Naive thymus-derived CD8-positive, alpha-beta T cell (primary cell): ENCODE measurements around the gene THAP8. TPM values are rescaled to one million over a fixed set of nuclear protein-coding genes. Genes with fewer than 3 reads are reported as not detected.

Source experiments
- ATAC-seq, 2 donors: fragments of 150-1000 bp; cut with Tn5 transposase in 1 of 2; sonication (Bioruptor Pico), chemical (Tn5 transposase) in 1 of 2; 1 replicate in 1 of 2; 2 replicates in 1 of 2; pipeline ENCODE4 v1.10.0; 2021; ENCODE audit warnings: mild to moderate bottlenecking in 2 of 2, moderate library complexity in 2 of 2
- POLR2A ChIA-PET: fragments of 350-600 bp; sonication (Branson Sonifier 250); formaldehyde crosslinking; loops from one replicate; lab custom pipeline; 2021; ENCODE audit warnings: antibody characterized with exemption; lab: Charles Lee
- DNase-seq, 10 donors: peaks; one replicate each; pipeline versions ENCODE4 v3.0.0 to v3.0.0-alpha.2; 2020 to 2022
- H3K27ac Mint-ChIP-seq, 10 donors: one replicate each; pipeline ENCODE4 v1.8.0; 2020 to 2022; ENCODE audit warnings: mild to moderate bottlenecking in 10 of 10, mixed read lengths in 10 of 10, moderate library complexity in 4 of 10, inconsistent platforms in 1 of 10
- H3K27me3 Mint-ChIP-seq, 5 donors: one replicate each; pipeline ENCODE4 v1.8.0; 2021 to 2022; ENCODE audit warnings: mixed read lengths in 5 of 5
- H3K36me3 Mint-ChIP-seq, 3 donors: one replicate each; pipeline ENCODE4 v1.8.0; 2020 to 2022; ENCODE audit warnings: mixed read lengths in 3 of 3, mild to moderate bottlenecking in 2 of 3, inconsistent platforms in 1 of 3
- H3K4me1 Mint-ChIP-seq, 4 donors: one replicate each; pipeline ENCODE4 v1.8.0; 2021 to 2022; ENCODE audit warnings: mixed read lengths in 4 of 4
- H3K4me3 Mint-ChIP-seq, 10 donors: one replicate each; pipeline ENCODE4 v1.8.0; 2020 to 2022; ENCODE audit warnings: mild to moderate bottlenecking in 10 of 10, mixed read lengths in 10 of 10, moderate library complexity in 6 of 10, inconsistent platforms in 1 of 10
- H3K9me3 Mint-ChIP-seq, 9 donors: one replicate each; pipeline ENCODE4 v1.8.0; 2020 to 2022; ENCODE audit warnings: mixed read lengths in 9 of 9, mild to moderate bottlenecking in 3 of 9, inconsistent platforms in 1 of 9, moderate library complexity in 1 of 9
- polyA plus RNA-seq, 3 donors: library from polyadenylated mRNA; unstranded; fragments of 300-500 nt; fragmentation: Illumina TruSeq; gene quantifications; one replicate each; pipeline ENCODE4 v1.2.3, GENCODE V29; 2021
- total RNA-seq, 8 experiments: library from RNA in 2 of 8; stranded (reverse) in 2 of 8; gene quantifications; one replicate each; pipeline ENCODE4 v1.2.3 and lab custom pipeline; 2021 to 2026

The THAP8 gene
- total RNA-seq (1 to 10 TPM; 3.6 to 4.6 TPM), polyA plus RNA-seq (1 to 10 TPM; 2.4 to 7.2 (median 5.3) TPM), total RNA-seq (lab: John Stamatoyannopoulos, UW) (0 to 6.1 (median 1.9) reads per million in 6 experiments)

GRCh38 chr19:36054119-36054732 is at the start of gene THAP8:
Gene THAP8 (minus strand): TSS chr19:36054285. CDS start chr19:36054217, 68 bp downstream.
- peak within 1 kb of the TSS; percentile 95 to 100 (median 98) for H3K4me3 Mint-ChIP-seq
- DNase-seq (peak; percentile 97 to 100 (median 100)), ATAC-seq (peak; percentile 83 to 85)
- H3K27ac Mint-ChIP-seq: peak within 1 kb of the TSS; percentile 92 to 99 (median 98)
- H3K36me3 Mint-ChIP-seq: no peaks in the 10 kb centered on the region
- peaks cover 13 to 33% (median 28%) of the 10 kb centered on the region in 4 donors for H3K4me1 Mint-ChIP-seq
- POLR2A ChIA-PET: interaction anchor here (0.5 to 2.5 kb wide), 12 partner anchors 19 to 1951 kb away, joined by 3 to 22 read pairs (median 4); partner anchors contain the start of genes ALKBH6, CAPNS1, POLR2I and SDHAF1
- H3K27me3 Mint-ChIP-seq: no peaks in the 10 kb centered on the region
- H3K9me3 Mint-ChIP-seq: no peaks in the 10 kb centered on the region

GRCh38 chr19:36103040-36103626 is 49.0 kb upstream of the THAP8 start:
- no peak for DNase-seq
- ATAC-seq: no peak
- Mint-ChIP-seq H3K4me1 (peaks cover 0 to 2% (median 0%) of the 10 kb centered on the region in 4 donors), H3K27ac (no peak overlapping the region), H3K9me3 (no peaks in the 10 kb centered on the region), H3K27me3 (no peaks in the 10 kb centered on the region), H3K4me3 (no peak overlapping the region), H3K36me3 (peaks cover 0 to 5% (median 0%) of the 10 kb centered on the region in 3 donors)
- POLR2A ChIA-PET: interaction anchor here (1.0 kb wide), 1 partner anchor 12 kb away, joined by 4 read pairs; the partner anchor contains the start of genes POLR2I and TBCB

GRCh38 chr19:36101550-36102327 is 47.7 kb upstream of the THAP8 start:
- ATAC-seq (no peak), DNase-seq (no peak)
- H3K36me3 Mint-ChIP-seq: peaks cover 0 to 5% (median 0%) of the 10 kb centered on the region in 3 donors
- peaks cover 0 to 2% (median 0%) of the 10 kb centered on the region in 4 donors for H3K4me1 Mint-ChIP-seq
- POLR2A ChIA-PET: interaction anchor here (0.6 kb wide), 1 partner anchor 1803 kb away, joined by 5 read pairs; no protein-coding TSS in a partner anchor
- H3K27me3 Mint-ChIP-seq: no peaks in the 10 kb centered on the region
- no peak overlapping the region for H3K27ac Mint-ChIP-seq
- H3K4me3 Mint-ChIP-seq: no peak overlapping the region
- H3K9me3 Mint-ChIP-seq: no peaks in the 10 kb centered on the region

GRCh38 chr19:36100476-36100875 is 46.4 kb upstream of the THAP8 start:
- Mint-ChIP-seq H3K9me3 (no peaks in the 10 kb centered on the region), H3K27me3 (no peaks in the 10 kb centered on the region), H3K36me3 (peaks cover 0 to 2% (median 0%) of the 10 kb centered on the region in 3 donors), H3K4me3 (no peak overlapping the region), H3K27ac (no peak overlapping the region), H3K4me1 (no peaks in the 10 kb centered on the region)
- POLR2A ChIA-PET: no interaction called here
- DNase-seq (no peak), ATAC-seq (no peak)

GRCh38 chr19:36099166-36099785 is 45.2 kb upstream of the THAP8 start:
- Mint-ChIP-seq H3K27me3 (no peaks in the 10 kb centered on the region), H3K4me3 (no peak overlapping the region), H3K4me1 (no peaks in the 10 kb centered on the region), H3K9me3 (no peaks in the 10 kb centered on the region), H3K36me3 (peaks cover 0 to 2% (median 0%) of the 10 kb centered on the region in 3 donors), H3K27ac (no peak overlapping the region)
- POLR2A ChIA-PET: interaction anchor here (0.7 kb wide), 1 partner anchor 21 kb away, joined by 3 read pairs; no protein-coding TSS in a partner anchor
- ATAC-seq (no peak), DNase-seq (no peak)

GRCh38 chr19:36097036-36097435 is 43.0 kb upstream of the THAP8 start:
- Mint-ChIP-seq H3K4me3 (no peak overlapping the region), H3K27me3 (no peaks in the 10 kb centered on the region), H3K4me1 (peaks cover 3 to 19% (median 14%) of the 10 kb centered on the region in 4 donors), H3K27ac (no peak overlapping the region), H3K9me3 (no peaks in the 10 kb centered on the region), H3K36me3 (peaks cover 0 to 2% (median 0%) of the 10 kb centered on the region in 3 donors)
- DNase-seq: no peak
- no peak for ATAC-seq
- POLR2A ChIA-PET: no interaction called here

GRCh38 chr19:36093687-36094086 is 39.6 kb upstream of the THAP8 start:
- no peak for DNase-seq
- peak overlapping the region in 3 of 10 donors; percentile 36 to 49 (median 42) for H3K4me3 Mint-ChIP-seq
- no peak for ATAC-seq
- H3K4me1 Mint-ChIP-seq: peaks cover 3 to 19% (median 15%) of the 10 kb centered on the region in 4 donors
- H3K27ac Mint-ChIP-seq: peak overlapping the region in 8 of 10 donors; percentile 34 to 87 (median 80)
- no peaks in the 10 kb centered on the region for H3K27me3 Mint-ChIP-seq
- no peaks in the 10 kb centered on the region for H3K36me3 Mint-ChIP-seq
- POLR2A ChIA-PET: no interaction called here
- H3K9me3 Mint-ChIP-seq: no peaks in the 10 kb centered on the region

- Mint-ChIP-seq H3K4me1 (peaks cover 3 to 19% (median 15%) of the 10 kb centered on the region in 4 donors), H3K4me3 (peak overlapping the region in 3 of 10 donors; percentile 8 to 49 (median 42)), H3K27me3 (no peaks in the 10 kb centered on the region), H3K9me3 (no peaks in the 10 kb centered on the region), H3K36me3 (no peaks in the 10 kb centered on the region), H3K27ac (peak overlapping the region in 8 of 10 donors; percentile 34 to 87 (median 80))
- DNase-seq (no peak), ATAC-seq (no peak)
- POLR2A ChIA-PET: no interaction called here
Observed at GRCh38 chr19:36093146-36093662, 39.1 kb upstream of the THAP8 start.

GRCh38 chr19:36092566-36092965 is 38.5 kb upstream of the THAP8 start:
- peaks cover 3 to 19% (median 15%) of the 10 kb centered on the region in 4 donors for H3K4me1 Mint-ChIP-seq
- H3K9me3 Mint-ChIP-seq: no peaks in the 10 kb centered on the region
- peak overlapping the region in 2 of 10 donors; percentile 42 for H3K4me3 Mint-ChIP-seq
- H3K36me3 Mint-ChIP-seq: no peaks in the 10 kb centered on the region
- ATAC-seq (no peak), DNase-seq (no peak)
- H3K27me3 Mint-ChIP-seq: no peaks in the 10 kb centered on the region
- POLR2A ChIA-PET: no interaction called here
- H3K27ac Mint-ChIP-seq: peak overlapping the region in 8 of 10 donors; percentile 34 to 87 (median 74)

GRCh38 chr19:36090910-36091695 is 37.0 kb upstream of the THAP8 start:
- Mint-ChIP-seq H3K36me3 (no peaks in the 10 kb centered on the region), H3K27ac (peak overlapping the region in 1 of 10 donors; percentile 11), H3K9me3 (no peaks in the 10 kb centered on the region), H3K27me3 (no peaks in the 10 kb centered on the region), H3K4me3 (no peak overlapping the region), H3K4me1 (peaks cover 3 to 19% (median 15%) of the 10 kb centered on the region in 4 donors)
- DNase-seq (no peak), ATAC-seq (no peak)
- POLR2A ChIA-PET: no interaction called here

- Mint-ChIP-seq H3K27me3 (no peaks in the 10 kb centered on the region), H3K4me1 (peaks cover 3 to 19% (median 15%) of the 10 kb centered on the region in 4 donors), H3K27ac (peak overlapping the region in 2 of 10 donors; percentile 4 to 82), H3K4me3 (no peak overlapping the region), H3K36me3 (no peaks in the 10 kb centered on the region), H3K9me3 (no peaks in the 10 kb centered on the region)
- ATAC-seq (no peak), DNase-seq (no peak)
- POLR2A ChIA-PET: no interaction called here
Observed at GRCh38 chr19:36089847-36090246, 35.8 kb upstream of the THAP8 start.
